HCT116 (cell line): ENCODE data around the gene RMI1. TPM values are rescaled to one million over a fixed set of nuclear protein-coding genes. Genes with fewer than 3 reads are reported as not detected.

Source experiments
- ATAC-seq: fragments of 200-7000 bp; cut with Tn5 transposase; 2 replicates; pipeline ENCODE4 v1.9.1; 2020; ENCODE audit warnings: mild to moderate bottlenecking, moderate library complexity
- BruUV-seq: library from RNA; stranded (reverse); fragments of 400-500 nt; replicated peaks from 2 replicates; lab custom pipeline; 2021; lab: Mats Ljungman, UMichigan
- CTCF ChIA-PET: fragments of 300-600 bp; sonication (Branson Sonifier 250); formaldehyde crosslinking; loops from one replicate; lab custom pipeline; 2021; ENCODE audit warnings: antibody characterized with exemption; lab: Charles Lee
- POLR2A ChIA-PET: fragments of 300-600, 350-600 bp; sonication (Branson Sonifier 250); formaldehyde crosslinking; loops from one replicate; lab custom pipeline; 2021; ENCODE audit warnings: antibody characterized with exemption; lab: Charles Lee
- RAD21 ChIA-PET, 2 experiments: fragments of 300-600 bp; sonication (Branson Sonifier 250); formaldehyde crosslinking; loops; one replicate each; lab custom pipeline; 2023; ENCODE audit warnings: low total read pairs in 2 of 2; ENCODE audit not compliant: uncharacterized antibody in 2 of 2, unreplicated experiment in 2 of 2, low non-redundant PET in 1 of 2; lab: Charles Lee
- DNase-seq: peaks from one replicate; pipeline ENCODE4 v3.0.0-alpha.2; 2010; ENCODE audit warnings: low read depth, low spot score
- H2AFZ ChIP-seq: fragments of 200-600 bp; shearing (Covaris generic), sonication (generic); 2 replicates; pipeline ENCODE4 v1.6.1; 2017; ENCODE audit warnings: low read depth, mixed run types, mixed read lengths, antibody characterized with exemption, low read length; ENCODE audit not compliant: poor library complexity, severe bottlenecking
- H3K27ac ChIP-seq: 2 replicates; pipeline ENCODE4 v1.5.1; 2012; ENCODE audit warnings: low read depth, low read length
- H3K27me3 ChIP-seq: fragments of 200-600 bp; sonication (generic); 2 replicates; pipeline ENCODE4 v1.6.1; 2016; ENCODE audit warnings: mixed run types, low read length, mixed read lengths; ENCODE audit not compliant: insufficient read depth
- H3K36me3 ChIP-seq, 2 experiments: fragments of 200-500 bp in 1 of 2; fragments of 200-600 bp in 1 of 2; sonication (Bioruptor generic) in 1 of 2; sonication (generic) in 1 of 2; 2 replicates each; pipeline versions ENCODE4 v1.5.1 to v1.6.1; 2014 to 2016; ENCODE audit warnings: low read length in 2 of 2, inconsistent platforms in 1 of 2, mixed read lengths in 1 of 2, mixed run types in 1 of 2; ENCODE audit not compliant: insufficient read depth in 2 of 2, control insufficient read depth in 1 of 2
- H3K4me1 ChIP-seq, 2 experiments: fragments of 200-600 bp in 1 of 2; sonication (generic) in 1 of 2; 2 replicates each; pipeline versions ENCODE4 v1.5.1 to v1.6.1; 2012 to 2017; ENCODE audit warnings: low read length in 2 of 2, inconsistent platforms in 1 of 2, mild to moderate bottlenecking in 1 of 2, mixed read lengths in 1 of 2, mixed run types in 1 of 2, moderate library complexity in 1 of 2; ENCODE audit not compliant: insufficient read depth in 2 of 2, control insufficient read depth in 1 of 2
- H3K4me2 ChIP-seq: fragments of 200-600 bp; sonication (generic); 2 replicates; pipeline ENCODE4 v1.6.1; 2017; ENCODE audit warnings: mixed run types, low read length, mixed read lengths
- H3K4me3 ChIP-seq, 2 experiments: fragments of 200-600 bp in 1 of 2; sonication (generic) in 1 of 2; replicated peaks in 1 of 2; 2 replicates each; pipeline ENCODE4 v1.5.1; 2011 to 2016; ENCODE audit warnings: low read length in 2 of 2, control low read depth in 1 of 2, low read depth in 1 of 2, mild to moderate bottlenecking in 1 of 2, mixed read lengths in 1 of 2, mixed run types in 1 of 2
- H3K79me2 ChIP-seq: fragments of 200-600 bp; sonication (generic); 2 replicates; pipeline ENCODE4 v1.6.1; 2017; ENCODE audit warnings: mild to moderate bottlenecking, mixed run types, low read length, moderate library complexity, mixed read lengths; ENCODE audit not compliant: insufficient read depth
- H3K9ac ChIP-seq: fragments of 200-600 bp; sonication (generic); 2 replicates; pipeline ENCODE4 v1.6.1; 2016; ENCODE audit warnings: low read length, mixed read lengths
- H3K9me2 ChIP-seq: fragments of 200-600 bp; sonication (generic), shearing (Covaris generic); 2 replicates; pipeline ENCODE4 v1.6.1; 2017; ENCODE audit warnings: mixed run types, mild to moderate bottlenecking, moderate library complexity; ENCODE audit not compliant: insufficient read depth
- H3K9me3 ChIP-seq, 2 experiments: fragments of 200-500 bp in 1 of 2; fragments of 200-600 bp in 1 of 2; sonication (Bioruptor generic) in 1 of 2; sonication (generic) in 1 of 2; 2 replicates each; pipeline ENCODE4 v1.6.1; 2014 to 2017; ENCODE audit warnings: low read length in 2 of 2, mixed read lengths in 2 of 2, inconsistent platforms in 1 of 2, low read depth in 1 of 2, mild to moderate bottlenecking in 1 of 2, mixed run types in 1 of 2, moderate library complexity in 1 of 2; ENCODE audit not compliant: control insufficient read depth in 1 of 2, insufficient read depth in 1 of 2
- H4K20me1 ChIP-seq: fragments of 200-600 bp; sonication (generic), shearing (Covaris generic); 2 replicates; pipeline ENCODE4 v1.6.1; 2017; ENCODE audit warnings: mixed run types, mild to moderate bottlenecking, moderate library complexity; ENCODE audit not compliant: insufficient read depth
- CBX3 ChIP-seq: IDR thresholded peaks from 2 replicates; pipeline ENCODE4 v1.6.1; 2012; ENCODE audit warnings: low read depth
- CEBPB ChIP-seq: IDR thresholded peaks from 2 replicates; pipeline ENCODE4 v1.6.1; 2012; ENCODE audit warnings: low read depth
- ELF1 ChIP-seq: IDR thresholded peaks from 2 replicates; pipeline ENCODE4 v1.6.1; 2012; ENCODE audit warnings: low read depth, borderline replicate concordance
- EZH2 ChIP-seq: fragments of 200-600 bp; sonication (generic); IDR thresholded peaks from 2 replicates; pipeline ENCODE4 v1.6.1; 2017; ENCODE audit warnings: antibody characterized with exemption, mixed run types
- EZH2phosphoT487 ChIP-seq: fragments of 200-600 bp; IDR thresholded peaks from 2 replicates; pipeline ENCODE4 v1.6.1; 2018; ENCODE audit warnings: antibody characterized with exemption, borderline replicate concordance
- FOSL1 ChIP-seq: IDR thresholded peaks from 2 replicates; pipeline ENCODE4 v1.6.1; 2012; ENCODE audit warnings: low read depth
- POLR2A ChIP-seq: IDR thresholded peaks from 2 replicates; pipeline ENCODE4 v1.7.0; 2011; ENCODE audit warnings: borderline replicate concordance; ENCODE audit not compliant: insufficient read depth, insufficient read length; ENCODE audit errors: extremely low read depth
- RAD21 ChIP-seq: IDR thresholded peaks from 2 replicates; pipeline ENCODE4 v1.6.1; 2012; ENCODE audit warnings: low read depth, mild to moderate bottlenecking
- SIN3A ChIP-seq: IDR thresholded peaks from 2 replicates; pipeline ENCODE4 v1.6.1; 2012; ENCODE audit warnings: low read depth
- SP1 ChIP-seq: IDR thresholded peaks from 2 replicates; pipeline ENCODE4 v1.6.1; 2012; ENCODE audit warnings: low read depth
- TCF7L2 ChIP-seq: IDR thresholded peaks from 2 replicates; pipeline ENCODE4 v1.7.0; 2011; ENCODE audit warnings: borderline replicate concordance, inconsistent platforms; ENCODE audit not compliant: insufficient read depth, insufficient read length; ENCODE audit errors: extremely low read depth
- YY1 ChIP-seq: IDR thresholded peaks from 2 replicates; pipeline ENCODE4 v1.6.1; 2011; ENCODE audit warnings: low read length, low read depth, moderate library complexity, mild to moderate bottlenecking; ENCODE audit not compliant: insufficient replicate concordance; ENCODE audit errors: extremely low read depth
- ZFX ChIP-seq: fragments of 450-650 bp; IDR thresholded peaks from 2 replicates; pipeline ENCODE4 v1.6.1; 2017
- ZNF274 ChIP-seq: fragments of 200-500 bp; sonication (Bioruptor generic); IDR thresholded peaks from 2 replicates; pipeline ENCODE4 v1.6.1; 2014; ENCODE audit warnings: mild to moderate bottlenecking, low read depth, low read length, inconsistent platforms
- intact Hi-C: fragments of 100-400 bp; cut with micrococcal nuclease; formaldehyde crosslinking; loops from 2 replicates; pipeline ENCODE4 v1.10.0; 2022
- microRNA-seq: library from miRNA; unstranded; fragments of <30 nt; microRNA quantifications from one replicate; pipeline ENCODE4, GENCODE V29; 2016; ENCODE audit warnings: borderline number of aligned reads
- total RNA-seq: library from RNA; stranded (reverse); gene quantifications from one replicate; pipeline ENCODE4 v1.2.1, GENCODE V29; 2021; ENCODE audit not compliant: unreplicated experiment
- TF ChIP-seq, protein P1 (sequence below): IDR thresholded peaks from 2 replicates; pipeline ENCODE4 v1.6.1; 2012
- TF ChIP-seq, protein P2 (sequence below): IDR thresholded peaks from 2 replicates; pipeline ENCODE4 v1.6.1; 2012

The RMI1 gene
- total RNA-seq, 1 experiment from 2014 or later, result 26.8 TPM

DNA sequence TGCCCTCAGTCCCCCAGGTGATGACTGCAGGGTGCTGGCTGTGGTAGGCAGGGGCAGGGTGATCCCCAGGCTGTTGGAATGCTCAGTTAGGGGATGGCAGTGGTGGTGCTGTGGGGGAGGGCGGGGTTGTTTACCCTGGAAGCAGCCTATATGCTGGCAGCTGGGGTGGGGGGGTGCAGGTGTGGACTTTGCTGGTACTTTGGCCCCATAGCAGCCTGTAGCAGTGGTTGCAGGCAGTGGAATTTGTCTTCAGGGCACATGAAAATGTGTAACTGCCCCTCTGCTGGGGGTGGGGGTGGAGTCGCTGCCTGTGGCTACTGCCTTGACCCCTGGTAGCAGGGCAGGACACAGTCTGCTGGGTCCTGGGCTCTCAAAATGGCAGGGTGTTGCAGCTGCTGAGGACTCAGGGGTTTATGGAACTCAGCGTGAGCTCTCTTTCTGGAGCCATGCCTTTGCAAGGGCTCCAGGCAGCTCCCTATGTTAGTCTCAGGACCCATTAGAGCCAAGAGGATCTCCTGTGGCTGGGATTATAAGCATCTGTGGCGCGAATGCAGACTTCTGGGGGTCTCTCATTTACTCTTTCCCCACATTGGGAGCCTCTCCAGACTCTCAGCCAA, 65.0 kb downstream of the RMI1 start:
- DNase-seq, result no peak
- Histone ChIP-seq H3K4me2 (no peak overlapping the region), H3K79me2 (no peaks in the 10 kb centered on the region), H3K9me3 (no peaks in the 10 kb centered on the region), H3K9me2 (no peaks in the 10 kb centered on the region), H3K9ac (no peak overlapping the region), H4K20me1 (no peaks in the 10 kb centered on the region; the same call in 1 of the 2 replicates), H3K27me3 (no peaks in the 10 kb centered on the region), H3K4me3 (no peak overlapping the region), H2AFZ (no peak overlapping the region), H3K4me1 (no peaks in the 10 kb centered on the region), H3K27ac (no peak overlapping the region), H3K36me3 (no peaks in the 10 kb centered on the region)
- POLR2A ChIA-PET, result no interaction called here
- RAD21 ChIA-PET, result no interaction called here
- no peak for ATAC-seq
- BruUV-seq, result no TSS peak
- intact Hi-C loops, result no loop called here
- TF ChIP-seq ELF1 (no peak), SP1 (no peak), YY1 (no peak), RAD21 (no peak), CBX3 (no peak), SIN3A (no peak), CEBPB (no peak), ZNF274 (no peak), TCF7L2 (no peak), EZH2 (no peak), EZH2phosphoT487 (no peak), ZFX (no peak), FOSL1 (no peak), POLR2A (no peak)
- TF ChIP-seq, protein P1, sequence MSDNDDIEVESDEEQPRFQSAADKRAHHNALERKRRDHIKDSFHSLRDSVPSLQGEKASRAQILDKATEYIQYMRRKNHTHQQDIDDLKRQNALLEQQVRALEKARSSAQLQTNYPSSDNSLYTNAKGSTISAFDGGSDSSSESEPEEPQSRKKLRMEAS, result no peak
- TF ChIP-seq, protein P2, sequence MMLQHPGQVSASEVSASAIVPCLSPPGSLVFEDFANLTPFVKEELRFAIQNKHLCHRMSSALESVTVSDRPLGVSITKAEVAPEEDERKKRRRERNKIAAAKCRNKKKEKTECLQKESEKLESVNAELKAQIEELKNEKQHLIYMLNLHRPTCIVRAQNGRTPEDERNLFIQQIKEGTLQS, result no peak
- CTCF ChIA-PET, result no interaction called here

Small RNAs within 50 kb of the gene (microRNA-seq; reads per million reads assigned to microRNA genes)
- gene MIR7-1, result 1,764 reads per million, percentile 85 among the genes with 10 or more reads in this experiment

Other genes with a start within 250 kb of the RMI1 start
- gene GKAP1, start 163.0 kb upstream of the RMI1 start, total RNA-seq, result 6.8 TPM
- gene KIF27, start 59.4 kb upstream of the RMI1 start, total RNA-seq, result 4.3 TPM
- 624 TPM for gene HNRNPK, start 590 bp upstream of the RMI1 start, total RNA-seq